GM12873 (cell line): ENCODE data around the gene SARS2.

Source experiments
- TF ChIP-seq, protein P1 (sequence below): IDR thresholded peaks from 2 replicates; pipeline ENCODE4 v1.5.1; 2012; ENCODE audit warnings: low read depth, mild to moderate bottlenecking, moderate library complexity, low read length, control low read depth; ENCODE audit not compliant: insufficient read depth; ENCODE audit errors: missing control alignments

Gene SARS2

DNA sequence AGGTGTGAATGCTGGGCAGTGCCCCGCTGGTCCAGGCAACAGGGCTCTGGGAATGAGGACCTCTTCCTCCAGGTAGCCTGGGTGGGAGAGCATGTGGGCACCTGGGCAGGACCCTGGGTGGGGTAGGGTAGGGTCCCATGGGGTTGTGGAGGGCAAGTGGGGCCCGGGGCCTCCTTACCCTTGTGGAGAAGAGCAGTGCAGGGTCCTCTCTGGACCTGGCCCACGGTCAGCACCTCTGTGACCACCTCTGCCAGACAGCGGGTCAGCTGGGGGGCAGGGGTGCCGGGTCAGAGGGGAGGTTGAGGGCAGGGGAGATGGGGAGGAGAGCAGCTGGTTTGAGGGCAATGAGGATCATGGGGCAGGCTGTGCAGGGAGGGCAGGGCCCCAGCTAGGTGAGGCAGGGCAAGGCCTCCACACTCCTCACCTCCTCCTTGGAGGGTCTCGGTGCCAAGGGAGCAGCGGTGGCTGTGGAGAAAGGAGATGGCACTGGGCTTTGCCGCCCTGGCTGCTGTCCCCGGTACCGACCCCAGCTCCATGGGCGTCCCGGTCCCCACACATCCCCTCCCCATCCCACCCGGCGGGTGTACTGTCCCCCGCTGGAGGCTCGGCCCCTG lies 19.1 kb downstream of the SARS2 start:
- TF ChIP-seq, protein P1, sequence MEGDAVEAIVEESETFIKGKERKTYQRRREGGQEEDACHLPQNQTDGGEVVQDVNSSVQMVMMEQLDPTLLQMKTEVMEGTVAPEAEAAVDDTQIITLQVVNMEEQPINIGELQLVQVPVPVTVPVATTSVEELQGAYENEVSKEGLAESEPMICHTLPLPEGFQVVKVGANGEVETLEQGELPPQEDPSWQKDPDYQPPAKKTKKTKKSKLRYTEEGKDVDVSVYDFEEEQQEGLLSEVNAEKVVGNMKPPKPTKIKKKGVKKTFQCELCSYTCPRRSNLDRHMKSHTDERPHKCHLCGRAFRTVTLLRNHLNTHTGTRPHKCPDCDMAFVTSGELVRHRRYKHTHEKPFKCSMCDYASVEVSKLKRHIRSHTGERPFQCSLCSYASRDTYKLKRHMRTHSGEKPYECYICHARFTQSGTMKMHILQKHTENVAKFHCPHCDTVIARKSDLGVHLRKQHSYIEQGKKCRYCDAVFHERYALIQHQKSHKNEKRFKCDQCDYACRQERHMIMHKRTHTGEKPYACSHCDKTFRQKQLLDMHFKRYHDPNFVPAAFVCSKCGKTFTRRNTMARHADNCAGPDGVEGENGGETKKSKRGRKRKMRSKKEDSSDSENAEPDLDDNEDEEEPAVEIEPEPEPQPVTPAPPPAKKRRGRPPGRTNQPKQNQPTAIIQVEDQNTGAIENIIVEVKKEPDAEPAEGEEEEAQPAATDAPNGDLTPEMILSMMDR: no peak

DNA sequence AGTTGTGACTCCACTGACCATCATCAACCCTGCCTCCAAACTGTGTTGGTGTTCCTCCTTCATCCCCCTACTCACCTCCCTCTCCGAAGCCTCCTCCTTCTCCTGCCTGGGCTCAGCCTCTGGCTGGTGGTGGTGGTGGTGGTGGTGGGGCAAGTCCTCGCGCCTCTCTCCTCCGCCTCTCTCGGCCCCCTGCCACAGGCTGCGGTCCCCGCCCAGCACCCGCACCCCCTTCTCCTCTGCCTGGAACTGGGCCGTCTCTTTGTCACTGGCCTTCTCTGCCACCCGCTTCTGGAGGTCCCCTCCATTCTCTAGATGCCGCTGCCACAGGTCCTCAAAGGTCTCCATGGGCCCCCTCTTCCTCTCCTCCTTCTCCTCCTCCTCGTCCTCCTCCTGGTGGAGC lies 20.1 kb downstream of the SARS2 start:
- TF ChIP-seq, protein P1: no peak

DNA sequence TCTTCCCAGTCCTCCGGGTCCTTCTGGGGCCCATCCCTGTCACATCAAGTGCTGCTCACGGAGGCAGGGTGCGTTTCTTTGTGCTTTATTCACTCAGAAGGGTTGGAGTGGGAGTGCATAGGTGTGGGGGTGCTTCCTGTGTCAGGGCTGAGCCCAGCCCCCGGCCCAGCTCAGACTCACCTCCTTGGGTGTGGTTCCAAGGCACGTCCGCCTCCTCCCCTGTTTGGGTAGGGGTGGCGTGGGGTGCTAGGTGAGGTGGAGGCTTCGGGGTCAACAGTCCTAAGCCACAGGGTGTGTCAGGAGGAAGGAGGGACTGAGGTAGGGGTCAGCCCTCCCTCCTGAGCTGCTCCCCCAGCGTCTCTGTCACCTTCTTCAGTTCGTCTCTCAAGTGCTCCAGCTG lies 21.7 kb downstream of the SARS2 start:
- TF ChIP-seq, protein P1: no peak

DNA sequence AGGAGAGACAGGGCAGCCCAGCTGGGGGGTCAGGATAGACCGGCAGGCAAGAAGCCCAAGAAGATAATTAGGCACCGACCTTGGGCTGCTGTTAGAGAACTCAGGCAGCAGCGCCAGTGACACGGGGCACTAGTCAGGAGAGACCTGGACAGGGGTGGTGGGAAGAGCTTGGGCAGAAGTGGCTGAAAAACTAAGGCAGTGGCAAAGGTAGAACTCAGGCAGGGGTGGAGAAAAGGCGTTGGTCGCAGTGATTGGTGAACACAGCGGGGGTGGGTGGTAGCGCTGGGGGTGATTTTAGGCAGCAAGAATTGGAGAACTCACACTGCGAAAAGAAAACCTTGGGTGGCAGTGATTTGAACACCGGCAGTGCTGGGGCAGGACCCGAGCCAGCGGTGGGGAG lies 22.9 kb downstream of the SARS2 start:
- TF ChIP-seq, protein P1: no peak

DNA sequence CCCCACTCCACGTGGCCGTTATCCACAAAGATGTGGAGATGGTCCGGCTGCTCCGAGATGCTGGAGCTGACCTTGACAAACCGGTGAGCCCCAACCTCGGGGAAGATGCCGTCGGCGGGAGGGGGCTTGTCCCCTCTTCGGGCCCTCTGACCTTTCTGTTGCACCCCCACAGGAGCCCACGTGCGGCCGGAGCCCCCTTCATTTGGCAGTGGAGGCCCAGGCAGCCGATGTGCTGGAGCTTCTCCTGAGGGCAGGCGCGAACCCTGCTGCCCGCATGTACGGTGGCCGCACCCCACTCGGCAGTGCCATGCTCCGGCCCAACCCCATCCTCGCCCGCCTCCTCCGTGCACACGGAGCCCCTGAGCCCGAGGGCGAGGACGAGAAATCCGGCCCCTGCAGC lies 23.3 kb downstream of the SARS2 start:
- TF ChIP-seq, protein P1: no peak

DNA sequence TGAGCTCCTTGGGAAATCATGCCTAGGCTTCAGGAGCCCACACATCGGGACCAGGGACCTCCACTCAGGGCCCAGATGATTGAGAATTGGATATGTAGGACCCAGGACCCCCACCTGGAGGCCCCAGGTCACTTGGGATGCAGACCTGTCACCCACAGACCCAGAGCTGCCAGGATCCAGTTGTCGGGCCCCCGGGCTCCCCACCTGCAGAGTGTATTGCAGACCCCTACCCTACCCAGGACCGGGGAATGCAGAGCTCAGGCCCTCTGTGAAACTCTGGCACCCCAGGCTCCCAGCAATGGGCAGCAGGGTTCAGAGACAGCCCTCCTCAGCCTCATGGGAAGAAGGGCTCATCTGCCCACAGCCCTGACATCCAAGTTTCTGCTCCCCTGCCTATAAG lies 24.9 kb downstream of the SARS2 start:
- TF ChIP-seq, protein P1: no peak

DNA sequence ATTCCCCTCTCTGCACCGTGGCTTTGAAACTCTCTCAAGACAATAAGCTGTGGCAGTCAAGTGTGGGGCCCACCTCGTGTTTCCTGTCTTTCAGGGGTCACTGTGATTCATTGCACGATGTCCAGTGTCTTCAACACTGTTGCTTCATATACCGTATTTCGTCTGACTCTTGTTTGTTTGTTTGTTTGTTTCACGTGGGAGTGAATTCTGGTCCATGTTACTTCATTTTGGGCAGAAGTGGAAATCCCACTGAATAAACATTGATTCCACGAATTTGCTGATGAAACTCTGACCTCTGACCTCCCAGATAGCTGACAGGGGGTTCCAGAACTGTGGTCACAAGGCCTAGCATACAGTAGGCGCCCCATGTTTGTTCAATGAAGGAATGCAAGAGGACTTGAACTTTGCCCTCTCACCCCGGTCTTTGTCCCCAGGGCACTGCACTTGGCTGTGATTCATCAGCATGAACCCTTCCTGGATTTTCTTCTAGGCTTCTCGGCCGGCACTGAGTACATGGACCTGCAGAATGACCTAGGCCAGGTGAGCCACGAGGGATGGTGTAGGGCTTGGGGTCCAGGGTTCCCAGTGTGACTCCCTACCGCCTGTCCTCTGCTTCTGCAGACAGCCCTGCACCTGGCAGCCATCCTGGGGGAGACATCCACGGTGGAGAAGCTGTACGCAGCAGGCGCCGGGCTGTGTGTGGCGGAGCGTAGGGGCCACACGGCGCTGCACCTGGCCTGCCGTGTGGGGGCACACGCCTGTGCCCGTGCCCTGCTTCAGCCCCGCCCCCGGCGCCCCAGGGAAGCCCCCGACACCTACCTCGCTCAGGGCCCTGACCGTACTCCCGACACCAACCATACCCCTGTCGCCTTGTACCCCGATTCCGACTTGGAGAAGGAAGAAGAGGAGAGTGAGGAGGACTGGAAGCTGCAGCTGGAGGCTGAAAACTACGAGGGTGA lies 25.7 kb downstream of the SARS2 start:
- TF ChIP-seq, protein P1: no peak
